Hypothalamus (tissue), 51 donors: ENCODE measurements around the gene HAUS3.
A peak's percentile ranks its signal among the peaks of the same experiment; 100 is the strongest.

ENCODE experiments used
- DNase-seq, 51 donors: peaks; one replicate each; lab custom pipeline; 2025; lab: John Stamatoyannopoulos, UW

The HAUS3 gene

GRCh38 chr4:2254665-2255500 is 13.0 kb upstream of the HAUS3 start:
- DNase-seq = no peak

GRCh38 chr4:2253160-2254084 is 11.5 kb upstream of the HAUS3 start:
- DNase-seq = no peak

GRCh38 chr4:2252530-2253091 is 10.7 kb upstream of the HAUS3 start:
- DNase-seq = no peak

GRCh38 chr4:2251795-2252529 is 10.0 kb upstream of the HAUS3 start:
- DNase-seq = no peak

GRCh38 chr4:2251073-2251794 is 9.3 kb upstream of the HAUS3 start:
- no peak for DNase-seq

- no peak for DNase-seq
Observed at GRCh38 chr4:2250357-2251072, 8.6 kb upstream of the HAUS3 start.

GRCh38 chr4:2249526-2250356 is 7.8 kb upstream of the HAUS3 start:
- no peak for DNase-seq

- DNase-seq = no peak
Observed at GRCh38 chr4:2248821-2249261, 6.9 kb upstream of the HAUS3 start.

GRCh38 chr4:2248044-2248780 is 6.3 kb upstream of the HAUS3 start:
- no peak for DNase-seq

GRCh38 chr4:2247128-2248043 is 5.5 kb upstream of the HAUS3 start:
- DNase-seq = no peak

- no peak for DNase-seq
Observed at GRCh38 chr4:2246384-2247127, 4.6 kb upstream of the HAUS3 start.

- no peak for DNase-seq
Observed at GRCh38 chr4:2245787-2246275, 3.9 kb upstream of the HAUS3 start.

GRCh38 chr4:2245057-2245786 is 3.3 kb upstream of the HAUS3 start:
- no peak for DNase-seq

GRCh38 chr4:2243681-2244380 is 1.9 kb upstream of the HAUS3 start:
- peak in 9 of 51 donors; percentile 25 to 58 (median 45) for DNase-seq
